ENCODE data around the gene CACNB3. TPM values are rescaled to one million over a fixed set of nuclear protein-coding genes. Genes with fewer than 3 reads are reported as not detected.

CACNB3 gene
- total and polyA plus RNA-seq, 9 of the 15 experiments (the other 6 are each of a cell fraction or from before 2014, with no cell fraction given), result 0.24 to 2.0 (median 1.5) TPM

DNA sequence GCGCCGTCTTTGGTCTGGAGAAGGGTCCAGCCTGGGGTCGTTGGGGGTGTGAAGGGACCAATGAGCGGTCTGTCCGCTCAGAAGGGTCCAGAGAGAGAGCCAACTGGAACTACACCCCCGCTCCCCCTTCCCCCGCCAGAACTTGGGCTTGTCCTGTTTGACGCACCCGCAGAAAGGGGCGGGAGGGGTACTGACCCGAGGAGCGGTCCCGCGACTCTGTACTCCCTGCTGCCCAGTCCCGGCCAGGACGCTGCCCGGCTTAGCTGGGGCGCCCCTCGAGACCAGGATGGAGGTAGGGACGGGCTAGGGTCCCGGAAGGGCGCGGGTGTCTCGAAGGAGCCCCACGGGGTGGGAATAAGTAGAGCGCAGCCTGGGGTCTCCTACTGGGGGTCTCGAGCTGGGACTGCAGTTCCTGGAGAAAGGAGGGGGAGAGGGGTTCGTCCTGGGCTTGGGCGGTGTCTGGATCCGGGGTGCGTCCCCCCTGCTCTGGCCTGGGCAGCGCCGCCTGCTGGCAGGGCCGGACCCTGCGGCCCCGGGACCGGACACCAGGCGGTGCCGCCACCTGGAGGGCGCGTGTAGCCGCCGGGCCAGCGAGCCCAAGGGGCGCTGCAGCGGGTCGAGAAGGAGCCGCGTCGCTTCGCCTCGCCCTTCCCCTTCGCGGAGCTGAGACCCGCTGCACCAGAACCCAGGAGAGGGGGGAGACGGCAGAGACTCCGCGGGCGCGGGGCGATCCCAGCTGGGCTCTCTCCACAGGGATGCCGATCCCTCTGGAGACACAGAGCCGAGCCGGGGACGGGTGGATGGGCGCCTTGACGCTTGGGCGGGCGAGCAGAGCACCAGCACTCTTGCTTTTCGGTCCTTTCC, 3.8 kb upstream of the CACNB3 start (continued):
- TF ChIP-seq, protein P1, sequence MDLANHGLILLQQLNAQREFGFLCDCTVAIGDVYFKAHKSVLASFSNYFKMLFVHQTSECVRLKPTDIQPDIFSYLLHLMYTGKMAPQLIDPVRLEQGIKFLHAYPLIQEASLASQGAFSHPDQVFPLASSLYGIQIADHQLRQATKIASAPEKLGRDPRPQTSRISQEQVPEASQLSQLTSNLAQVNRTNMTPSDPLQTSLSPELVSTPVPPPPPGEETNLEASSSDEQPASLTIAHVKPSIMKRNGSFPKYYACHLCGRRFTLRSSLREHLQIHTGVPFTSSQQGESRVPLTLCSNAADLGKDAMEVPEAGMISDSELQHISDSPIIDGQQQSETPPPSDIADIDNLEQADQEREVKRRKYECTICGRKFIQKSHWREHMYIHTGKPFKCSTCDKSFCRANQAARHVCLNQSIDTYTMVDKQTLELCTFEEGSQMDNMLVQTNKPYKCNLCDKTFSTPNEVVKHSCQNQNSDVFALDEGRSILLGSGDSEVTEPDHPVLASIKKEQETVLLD (IDR thresholded peaks at IDR 0.05), result no peak
- TF ChIP-seq NFIC (IDR thresholded peaks at IDR 0.05), result peak; percentile 56
- TF ChIP-seq ZNF764 (CRISPR knock-in tag; IDR thresholded peaks at IDR 0.05; ENCODE audit: low read depth), result peak; percentile 92
- no peak for TF ChIP-seq KHSRP (IDR thresholded peaks at IDR 0.05)
- no peak for TF ChIP-seq NFIX (CRISPR knock-in tag; IDR thresholded peaks at IDR 0.05; ENCODE audit: low read depth)
- TF ChIP-seq, protein P2, sequence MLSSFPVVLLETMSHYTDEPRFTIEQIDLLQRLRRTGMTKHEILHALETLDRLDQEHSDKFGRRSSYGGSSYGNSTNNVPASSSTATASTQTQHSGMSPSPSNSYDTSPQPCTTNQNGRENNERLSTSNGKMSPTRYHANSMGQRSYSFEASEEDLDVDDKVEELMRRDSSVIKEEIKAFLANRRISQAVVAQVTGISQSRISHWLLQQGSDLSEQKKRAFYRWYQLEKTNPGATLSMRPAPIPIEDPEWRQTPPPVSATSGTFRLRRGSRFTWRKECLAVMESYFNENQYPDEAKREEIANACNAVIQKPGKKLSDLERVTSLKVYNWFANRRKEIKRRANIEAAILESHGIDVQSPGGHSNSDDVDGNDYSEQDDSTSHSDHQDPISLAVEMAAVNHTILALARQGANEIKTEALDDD (IDR thresholded peaks at IDR 0.05), result no peak
- TF ChIP-seq RBM25 (IDR thresholded peaks at IDR 0.05; ENCODE audit: low read depth, low read length, severe bottlenecking), result no peak
- TF ChIP-seq, protein P3, sequence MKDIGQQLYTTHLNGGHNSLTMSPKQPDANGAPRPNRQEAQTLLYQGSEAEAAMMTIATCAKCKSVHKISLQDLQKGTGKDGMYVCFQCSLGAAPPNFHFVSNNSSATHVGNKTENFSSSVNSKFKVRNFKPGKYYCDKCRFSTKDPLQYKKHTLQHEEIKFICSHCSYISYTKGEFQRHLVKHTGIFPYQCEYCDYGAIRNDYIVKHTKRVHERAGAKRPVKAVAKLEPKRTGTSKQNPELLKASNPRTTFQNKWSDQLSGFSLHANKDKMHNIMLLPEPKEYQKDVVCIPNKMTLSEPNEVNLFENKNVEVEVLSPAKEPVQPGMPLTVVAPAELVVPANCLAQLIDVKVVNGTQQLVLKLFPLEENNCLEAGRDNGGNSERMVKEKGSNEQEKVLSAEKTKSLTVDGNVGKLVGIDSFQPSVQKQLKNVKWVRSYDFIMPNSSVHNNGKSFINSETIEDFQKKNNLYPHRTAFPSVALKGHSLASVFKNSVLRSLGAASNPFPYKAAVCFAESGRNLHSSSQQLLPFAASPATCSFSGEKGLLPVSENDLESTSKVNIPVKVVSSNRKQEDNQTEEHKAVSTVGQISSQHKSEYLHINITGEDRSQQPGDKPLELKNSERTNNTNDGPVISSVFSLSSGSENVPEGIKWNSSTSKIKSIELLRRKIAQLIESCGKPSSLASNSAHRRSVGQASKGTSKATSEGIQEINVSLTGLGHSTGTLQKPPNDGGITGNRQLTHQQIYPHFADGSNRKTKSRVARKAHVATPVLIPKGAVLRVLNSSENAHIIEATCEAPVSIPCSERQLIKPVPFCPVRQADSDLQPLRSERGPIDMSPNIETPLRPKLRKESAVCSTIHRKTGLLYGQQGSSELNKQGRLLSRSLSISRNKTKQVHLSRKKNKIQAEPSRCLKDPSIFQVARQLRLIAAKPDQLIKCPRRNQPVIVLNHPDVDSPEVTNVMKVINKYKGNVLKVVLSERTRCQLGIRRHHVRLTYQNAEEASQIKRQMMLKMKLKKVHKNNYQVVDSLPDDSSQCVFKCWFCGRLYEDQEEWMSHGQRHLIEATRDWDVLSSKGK (CRISPR knock-in tag; IDR thresholded peaks at IDR 0.05), result no peak
- no peak for TF ChIP-seq CHD2 (IDR thresholded peaks at IDR 0.05; ENCODE audit: low read depth, low read length)
- peak; percentile 49 to 82; a peak in 3 of 4 replicates for TF ChIP-seq RCOR1 (IDR thresholded peaks at IDR 0.05; ENCODE audit: borderline replicate concordance in 1 of 2, low read depth in 2 of 2, low read length in 2 of 2)
- TF ChIP-seq BCL6 (CRISPR knock-in tag; IDR thresholded peaks at IDR 0.05), result no peak
- TF ChIP-seq ZSCAN32 (CRISPR knock-in tag; IDR thresholded peaks at IDR 0.05), result no peak
- no peak for TF ChIP-seq TBL1XR1 (IDR thresholded peaks at IDR 0.05; ENCODE audit: low read length in 2 of 2)
- TF ChIP-seq STAT5B (CRISPR knock-in tag; IDR thresholded peaks at IDR 0.05), result no peak
- TF ChIP-seq RAD21 (CRISPR knock-in tag; conservative IDR thresholded peaks at IDR 0.05 in 1 of 2, IDR thresholded peaks at IDR 0.05 in 1 of 2), result peak; percentile 50 to 68
- peak; percentile 73 for TF ChIP-seq SOX6 (IDR thresholded peaks at IDR 0.05)
- TF ChIP-seq, protein P4, sequence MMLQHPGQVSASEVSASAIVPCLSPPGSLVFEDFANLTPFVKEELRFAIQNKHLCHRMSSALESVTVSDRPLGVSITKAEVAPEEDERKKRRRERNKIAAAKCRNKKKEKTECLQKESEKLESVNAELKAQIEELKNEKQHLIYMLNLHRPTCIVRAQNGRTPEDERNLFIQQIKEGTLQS (IDR thresholded peaks at IDR 0.05), result no peak
- TF ChIP-seq, protein P4 (CRISPR knock-in tag; conservative IDR thresholded peaks at IDR 0.05), result no peak
- TF ChIP-seq RBM22 (IDR thresholded peaks at IDR 0.05; ENCODE audit: low read depth, low read length, poor library complexity, severe bottlenecking), result peak; percentile 62
- TF ChIP-seq, protein P5, sequence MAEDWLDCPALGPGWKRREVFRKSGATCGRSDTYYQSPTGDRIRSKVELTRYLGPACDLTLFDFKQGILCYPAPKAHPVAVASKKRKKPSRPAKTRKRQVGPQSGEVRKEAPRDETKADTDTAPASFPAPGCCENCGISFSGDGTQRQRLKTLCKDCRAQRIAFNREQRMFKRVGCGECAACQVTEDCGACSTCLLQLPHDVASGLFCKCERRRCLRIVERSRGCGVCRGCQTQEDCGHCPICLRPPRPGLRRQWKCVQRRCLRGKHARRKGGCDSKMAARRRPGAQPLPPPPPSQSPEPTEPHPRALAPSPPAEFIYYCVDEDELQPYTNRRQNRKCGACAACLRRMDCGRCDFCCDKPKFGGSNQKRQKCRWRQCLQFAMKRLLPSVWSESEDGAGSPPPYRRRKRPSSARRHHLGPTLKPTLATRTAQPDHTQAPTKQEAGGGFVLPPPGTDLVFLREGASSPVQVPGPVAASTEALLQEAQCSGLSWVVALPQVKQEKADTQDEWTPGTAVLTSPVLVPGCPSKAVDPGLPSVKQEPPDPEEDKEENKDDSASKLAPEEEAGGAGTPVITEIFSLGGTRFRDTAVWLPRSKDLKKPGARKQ (CRISPR knock-in tag; IDR thresholded peaks at IDR 0.05), result no peak
